Daoy (cell line): Measurements from ENCODE around the gene BOD1. TPM values are rescaled to one million over a fixed set of nuclear protein-coding genes. Genes with fewer than 3 reads are reported as not detected.

Experiments
- DNase-seq: peaks from one replicate; pipeline ENCODE4 v3.0.0-alpha.2; 2015; ENCODE audit warnings: low read depth
- total RNA-seq: library from RNA; depleted of rRNA; stranded (reverse); fragments of >200 nt; shearing (Covaris generic); gene quantifications from 2 replicates; pipeline ENCODE4 v1.2.3, GENCODE V29; 2014

BOD1 gene
- total RNA-seq, 1 experiment from 2014 or later: 93.3 TPM

GRCh38 chr5:173640156-173640804 lies 23.8 kb upstream of the BOD1 start:
- no peak for DNase-seq

- DNase-seq: no peak
Observed at GRCh38 chr5:173638126-173639040, 21.9 kb upstream of the BOD1 start.

- no peak for DNase-seq
Observed at GRCh38 chr5:173637340-173637739, 20.9 kb upstream of the BOD1 start.

GRCh38 chr5:173634465-173634983 lies 18.1 kb upstream of the BOD1 start:
- no peak for DNase-seq

- DNase-seq: no peak
Observed at GRCh38 chr5:173633304-173633703, 16.9 kb upstream of the BOD1 start.

- DNase-seq: no peak
Observed at GRCh38 chr5:173631478-173631877, 15.0 kb upstream of the BOD1 start.

- DNase-seq: no peak
Observed at GRCh38 chr5:173630724-173631365, 14.4 kb upstream of the BOD1 start.

GRCh38 chr5:173629628-173630027 lies 13.2 kb upstream of the BOD1 start:
- DNase-seq: peak; percentile 28

GRCh38 chr5:173628501-173628900 lies 12.1 kb upstream of the BOD1 start:
- no peak for DNase-seq

GRCh38 chr5:173627860-173628392 lies 11.5 kb upstream of the BOD1 start:
- DNase-seq: no peak

- DNase-seq: no peak
Observed at GRCh38 chr5:173627271-173627670, 10.8 kb upstream of the BOD1 start.

GRCh38 chr5:173626505-173626820 lies 10.0 kb upstream of the BOD1 start:
- no peak for DNase-seq

GRCh38 chr5:173625673-173626504 lies 9.4 kb upstream of the BOD1 start:
- no peak for DNase-seq

- DNase-seq: no peak
Observed at GRCh38 chr5:173625261-173625660, 8.8 kb upstream of the BOD1 start.

- DNase-seq: no peak
Observed at GRCh38 chr5:173624282-173624681, 7.8 kb upstream of the BOD1 start.

GRCh38 chr5:173623789-173624188 lies 7.3 kb upstream of the BOD1 start:
- DNase-seq: no peak

- no peak for DNase-seq
Observed at GRCh38 chr5:173623296-173623771, 6.9 kb upstream of the BOD1 start.

GRCh38 chr5:173622183-173623047 lies 6.0 kb upstream of the BOD1 start:
- no peak for DNase-seq

- DNase-seq: no peak
Observed at GRCh38 chr5:173620784-173621183, 4.3 kb upstream of the BOD1 start.

GRCh38 chr5:173618927-173619519 lies 2.6 kb upstream of the BOD1 start:
- DNase-seq: peak; percentile 45
